Measurements from ENCODE around the gene MLLT3.

MLLT3 gene

DNA sequence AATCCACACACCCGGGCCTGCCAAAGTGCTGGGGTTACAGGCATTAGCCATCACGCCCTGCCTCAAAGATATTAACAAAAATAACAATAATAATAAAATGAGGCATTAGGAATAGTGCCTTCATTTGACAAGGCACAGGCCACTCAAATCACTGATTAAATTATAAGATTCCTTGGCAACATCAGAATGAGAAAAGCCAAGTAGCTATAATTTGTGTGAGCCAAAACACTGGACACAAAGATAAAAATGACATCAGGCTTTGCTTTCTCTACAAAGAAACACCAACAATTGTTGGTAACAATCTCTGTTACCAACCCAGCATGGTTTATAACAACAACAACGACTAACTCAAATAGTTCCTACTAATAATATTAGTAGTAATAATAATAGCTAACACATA lies 73.2 kb downstream of the MLLT3 start:
- TF ChIP-seq, protein P1, sequence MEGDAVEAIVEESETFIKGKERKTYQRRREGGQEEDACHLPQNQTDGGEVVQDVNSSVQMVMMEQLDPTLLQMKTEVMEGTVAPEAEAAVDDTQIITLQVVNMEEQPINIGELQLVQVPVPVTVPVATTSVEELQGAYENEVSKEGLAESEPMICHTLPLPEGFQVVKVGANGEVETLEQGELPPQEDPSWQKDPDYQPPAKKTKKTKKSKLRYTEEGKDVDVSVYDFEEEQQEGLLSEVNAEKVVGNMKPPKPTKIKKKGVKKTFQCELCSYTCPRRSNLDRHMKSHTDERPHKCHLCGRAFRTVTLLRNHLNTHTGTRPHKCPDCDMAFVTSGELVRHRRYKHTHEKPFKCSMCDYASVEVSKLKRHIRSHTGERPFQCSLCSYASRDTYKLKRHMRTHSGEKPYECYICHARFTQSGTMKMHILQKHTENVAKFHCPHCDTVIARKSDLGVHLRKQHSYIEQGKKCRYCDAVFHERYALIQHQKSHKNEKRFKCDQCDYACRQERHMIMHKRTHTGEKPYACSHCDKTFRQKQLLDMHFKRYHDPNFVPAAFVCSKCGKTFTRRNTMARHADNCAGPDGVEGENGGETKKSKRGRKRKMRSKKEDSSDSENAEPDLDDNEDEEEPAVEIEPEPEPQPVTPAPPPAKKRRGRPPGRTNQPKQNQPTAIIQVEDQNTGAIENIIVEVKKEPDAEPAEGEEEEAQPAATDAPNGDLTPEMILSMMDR (IDR thresholded peaks at IDR 0.05; ENCODE audit: low read depth, low read length), result no peak
- H3K4me3 ChIP-seq (ENCODE audit: low read depth, low read length), result no peak overlapping the region

DNA sequence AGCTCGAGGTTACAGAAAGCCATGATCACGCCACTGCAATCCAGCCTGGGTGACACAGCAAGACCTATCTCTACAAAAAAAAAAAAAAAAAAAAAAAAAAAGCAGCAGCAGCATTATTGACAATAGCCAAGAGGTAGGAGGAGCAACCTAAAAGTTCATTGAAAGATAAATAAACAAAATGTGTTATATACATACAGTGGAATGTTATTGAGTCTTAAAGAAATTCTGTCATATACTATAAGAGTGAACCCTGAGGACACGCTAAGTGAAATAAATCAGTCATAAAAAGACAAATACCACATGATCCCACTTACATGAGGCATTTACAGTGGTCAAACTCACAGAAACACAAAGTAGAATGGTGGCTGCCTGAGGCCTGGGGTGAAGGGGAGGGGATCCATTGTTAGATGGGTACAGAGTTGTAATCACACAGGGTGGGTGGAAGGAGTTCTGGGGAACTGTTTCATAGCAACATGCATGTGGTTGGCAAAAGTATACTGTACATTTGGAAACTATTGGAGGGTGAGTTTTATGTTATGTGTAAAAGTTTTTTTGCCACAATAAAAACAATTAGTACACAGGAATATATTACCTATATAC lies 77.2 kb downstream of the MLLT3 start:
- no peak overlapping the region for H3K4me3 ChIP-seq (ENCODE audit: low read depth, low read length)
- TF ChIP-seq, protein P1 (IDR thresholded peaks at IDR 0.05; ENCODE audit: low read depth, low read length), result no peak

DNA sequence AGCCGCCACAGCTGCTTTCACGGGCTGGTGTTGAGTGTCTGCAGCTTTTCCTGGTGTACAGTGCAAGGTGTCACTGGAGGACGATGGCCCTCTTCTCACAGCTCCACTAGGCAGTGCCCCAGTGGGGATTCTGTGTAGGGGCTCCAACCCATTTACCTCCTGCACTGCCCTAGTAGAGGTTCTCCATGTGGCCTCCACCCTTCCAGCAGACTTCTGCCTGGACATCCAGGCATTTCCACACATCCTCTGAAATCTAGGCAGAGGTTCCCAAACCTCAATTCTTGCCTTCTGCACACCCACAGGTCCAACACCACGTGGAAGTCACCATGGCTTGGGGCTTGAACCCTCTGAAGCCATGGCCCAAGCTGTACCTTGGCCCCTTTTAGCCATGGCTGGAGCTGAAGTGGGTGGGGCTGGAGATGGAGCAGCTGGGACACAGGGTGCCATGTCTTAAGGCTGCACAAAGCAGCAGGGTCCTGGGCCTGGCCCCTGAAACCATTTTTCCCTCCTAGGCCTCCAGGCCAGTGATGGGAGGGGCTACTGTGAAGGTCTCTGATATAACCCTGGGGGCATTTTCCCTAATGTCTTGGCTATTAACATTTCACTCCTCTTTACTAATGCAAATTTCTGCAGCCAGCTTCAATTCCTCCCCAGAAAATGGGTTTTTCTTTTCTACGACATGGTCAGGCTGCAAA lies 82.0 kb downstream of the MLLT3 start:
- H3K4me3 ChIP-seq (ENCODE audit: low read depth, low read length), result no peak overlapping the region
- TF ChIP-seq, protein P1 (IDR thresholded peaks at IDR 0.05; ENCODE audit: low read depth, low read length), result no peak

DNA sequence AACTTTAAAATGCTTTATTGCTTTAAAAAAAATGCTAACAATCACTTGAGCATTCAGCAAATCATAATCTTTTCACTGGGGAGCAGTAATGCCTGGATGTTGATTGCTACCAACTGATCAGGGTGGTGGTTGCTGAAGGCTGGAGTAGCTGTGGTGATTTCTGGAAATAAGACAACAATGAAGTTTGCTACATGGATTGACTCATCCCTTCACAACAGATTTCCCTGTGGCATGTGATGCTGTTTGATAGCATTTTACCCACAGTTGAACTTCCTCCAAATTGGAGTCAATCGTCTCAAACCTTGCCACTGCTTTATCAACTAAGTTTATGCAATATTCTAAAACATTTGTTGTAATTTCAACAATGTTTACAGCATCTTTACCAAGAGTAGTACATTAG lies 83.3 kb downstream of the MLLT3 start:
- H3K4me3 ChIP-seq (ENCODE audit: low read depth, low read length), result no peak overlapping the region
- TF ChIP-seq, protein P1 (IDR thresholded peaks at IDR 0.05; ENCODE audit: low read depth, low read length), result no peak

DNA sequence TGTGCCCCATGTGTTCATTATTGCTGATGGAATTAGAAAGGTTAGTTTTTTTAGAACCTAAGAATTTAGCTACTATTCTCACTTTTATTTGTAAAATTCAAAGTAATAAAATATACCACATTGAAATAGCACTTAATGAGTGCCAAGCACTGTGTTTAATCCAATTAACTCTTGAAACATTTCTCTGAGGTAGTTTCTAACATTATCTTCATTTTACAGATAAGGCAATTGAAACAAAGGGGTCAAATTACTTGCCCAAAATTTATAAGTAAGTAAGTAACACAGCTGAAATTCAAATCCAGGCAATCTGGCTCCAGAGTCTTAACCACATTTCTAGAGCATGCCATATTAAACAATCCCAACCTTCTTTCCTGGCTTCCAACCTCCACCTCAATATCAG lies 84.2 kb downstream of the MLLT3 start:
- TF ChIP-seq, protein P1 (IDR thresholded peaks at IDR 0.05; ENCODE audit: low read depth, low read length), result no peak

DNA sequence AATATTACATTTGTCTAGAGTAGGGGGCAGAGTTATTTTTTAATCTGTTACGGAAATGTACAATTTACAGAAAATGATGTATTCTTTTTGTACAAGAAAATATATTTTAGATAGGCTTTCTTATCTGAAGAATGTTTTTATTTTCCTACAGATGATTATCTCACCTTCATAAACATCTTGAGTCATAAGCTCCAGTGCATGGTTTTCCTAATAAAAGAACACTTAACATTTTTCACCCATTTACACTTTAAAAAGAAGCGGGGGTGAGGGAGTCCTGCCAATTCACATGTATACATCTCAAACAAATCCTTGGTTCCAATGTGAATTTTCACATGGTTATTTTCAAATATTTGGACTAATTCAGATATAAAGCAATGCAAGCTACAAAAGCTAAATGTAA lies 85.0 kb downstream of the MLLT3 start:
- TF ChIP-seq, protein P1 (IDR thresholded peaks at IDR 0.05; ENCODE audit: low read depth, low read length), result no peak
- no peak overlapping the region for H3K4me3 ChIP-seq (ENCODE audit: low read depth, low read length)

More for the DNA sequence above, 84.2 kb downstream of the MLLT3 start:
- H3K4me3 ChIP-seq (ENCODE audit: low read depth, low read length), result no peak overlapping the region

DNA sequence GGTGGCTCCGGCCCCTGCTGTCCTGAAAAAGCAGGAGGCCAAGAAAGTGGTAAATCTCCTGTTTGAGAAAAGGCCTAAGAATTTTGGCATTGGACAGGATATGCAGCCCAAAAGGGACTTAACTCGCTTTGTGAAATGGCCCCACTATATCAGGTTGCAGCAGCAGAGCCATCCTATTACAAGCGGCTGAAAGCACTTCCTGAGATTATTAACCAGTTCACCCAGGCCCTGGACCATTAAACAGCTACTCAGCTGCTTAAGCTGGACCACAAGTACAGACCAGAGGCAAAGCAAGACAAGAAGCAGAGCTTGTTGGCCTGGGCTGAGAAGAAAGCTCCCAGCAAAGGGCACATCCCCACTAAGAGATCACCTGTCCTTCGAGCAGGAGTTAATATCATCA lies 89.7 kb downstream of the MLLT3 start:
- no peak overlapping the region for H3K4me3 ChIP-seq (ENCODE audit: low read depth, low read length)
- TF ChIP-seq, protein P1 (IDR thresholded peaks at IDR 0.05; ENCODE audit: low read depth, low read length), result no peak

All from WI38 (cell line).